Adipose tissue (tissue), 3 donors: Measurements from ENCODE around the gene TOPAZ1. TPM values are rescaled to one million over a fixed set of nuclear protein-coding genes. Genes with fewer than 3 reads are reported as not detected.

Source experiments
- H3K27ac ChIP-seq: one replicate; pipeline ENCODE4 v1.5.1; 2013; ENCODE audit warnings: low read depth, low read length
- WGBS, 3 donors: extraction: QIAGEN DNeasy Blood & Tissue Kit; methylation state at CpG; one replicate each; pipeline ENCODE4 v1.1.7; 2013; 5-methylcytosine and 5-hydroxymethylcytosine counted together
- polyA plus RNA-seq, 3 donors: library from polyadenylated mRNA; stranded (reverse); fragments of 200-250 nt; gene quantifications; one replicate each; pipeline ENCODE4 v1.2.3, GENCODE V29; 2013
- donor health status: healthy with polysubstance abuse.
- donor health status: Bipolar disorder and iron deficiency.
- donor health status: healthy.

TOPAZ1 gene
- polyA plus RNA-seq, 3 donors = not detected

GRCh38 chr3:44237665-44238064 lies 4.0 kb upstream of the TOPAZ1 start:
- 64 to 94% (median 94%) methylated on average over 3 of the region's 3 CpGs for WGBS, 3 donors

GRCh38 chr3:44238889-44239288 lies 2.8 kb upstream of the TOPAZ1 start:
- 42 to 69% (median 68%) methylated on average over 2 of the region's 2 CpGs for whole genome bisulfite sequencing, 3 donors
- no peak overlapping the region for H3K27ac ChIP-seq

More at GRCh38 chr3:44237665-44238064, 4.0 kb upstream of the TOPAZ1 start:
- no peak overlapping the region for H3K27ac ChIP-seq

- no peak overlapping the region for H3K27ac ChIP-seq
- 77 to 79% (median 79%) methylated on average over 1 of the region's 1 CpG for WGBS, 3 donors
Observed at GRCh38 chr3:44240061-44240460, 1.6 kb upstream of the TOPAZ1 start.

- H3K27ac ChIP-seq = no peak overlapping the region
- WGBS, 3 donors = 58 to 90% (median 89%) methylated on average over 3 of the region's 3 CpGs
Observed at GRCh38 chr3:44242721-44243120, 1.0 kb downstream of the TOPAZ1 start.

GRCh38 chr3:44248152-44248551 lies 6.5 kb downstream of the TOPAZ1 start:
- H3K27ac ChIP-seq = no peak overlapping the region
- 66 to 91% (median 75%) methylated on average over 1 of the region's 1 CpG for WGBS, 3 donors

- no peak overlapping the region for H3K27ac ChIP-seq
- 53 to 57% (median 54%) methylated on average over 5 of the region's 5 CpGs for WGBS, 3 donors
Observed at GRCh38 chr3:44252332-44252959, 10.8 kb downstream of the TOPAZ1 start.

GRCh38 chr3:44259404-44259803 lies 17.7 kb downstream of the TOPAZ1 start:
- no peak overlapping the region for H3K27ac ChIP-seq
- 95 to 99% (median 98%) methylated on average over 1 of the region's 1 CpG for WGBS, 3 donors

- H3K27ac ChIP-seq = no peak overlapping the region
Observed at GRCh38 chr3:44264146-44264545, 22.5 kb downstream of the TOPAZ1 start.

GRCh38 chr3:44265815-44266214 lies 24.1 kb downstream of the TOPAZ1 start:
- no peak overlapping the region for H3K27ac ChIP-seq
- 47 to 54% (median 54%) methylated on average over 3 of the region's 3 CpGs for WGBS, 3 donors

More at GRCh38 chr3:44264146-44264545, 22.5 kb downstream of the TOPAZ1 start:
- 83 to 91% (median 89%) methylated on average over 1 of the region's 1 CpG for WGBS, 3 donors

GRCh38 chr3:44272191-44272590 lies 30.5 kb downstream of the TOPAZ1 start:
- no peak overlapping the region for H3K27ac ChIP-seq
- WGBS, 3 donors = 81 to 89% (median 86%) methylated on average over 2 of the region's 2 CpGs

- no peak overlapping the region for H3K27ac ChIP-seq
- WGBS, 3 donors = 73 to 82% (median 74%) methylated on average over 1 of the region's 1 CpG
Observed at GRCh38 chr3:44277925-44278324, 36.2 kb downstream of the TOPAZ1 start.

- WGBS, 3 donors = 87 to 92% (median 89%) methylated on average over 3 of the region's 3 CpGs
- no peak overlapping the region for H3K27ac ChIP-seq
Observed at GRCh38 chr3:44280077-44280476, 38.4 kb downstream of the TOPAZ1 start.

GRCh38 chr3:44280631-44281030 lies 38.9 kb downstream of the TOPAZ1 start:
- no peak overlapping the region for H3K27ac ChIP-seq
- WGBS, 3 donors = 90 to 96% (median 95%) methylated on average over 2 of the region's 2 CpGs

GRCh38 chr3:44284949-44285348 lies 43.3 kb downstream of the TOPAZ1 start:
- 85 to 95% (median 93%) methylated on average over 2 of the region's 2 CpGs for WGBS, 3 donors

GRCh38 chr3:44289882-44290462 lies 48.3 kb downstream of the TOPAZ1 start:
- no peak overlapping the region for H3K27ac ChIP-seq
- 57 to 62% (median 59%) methylated on average over 3 of the region's 3 CpGs for WGBS, 3 donors

More at GRCh38 chr3:44284949-44285348, 43.3 kb downstream of the TOPAZ1 start:
- H3K27ac ChIP-seq = no peak overlapping the region

GRCh38 chr3:44292276-44292675 lies 50.6 kb downstream of the TOPAZ1 start:
- WGBS, 3 donors = 79 to 85% (median 85%) methylated on average over 2 of the region's 2 CpGs
- H3K27ac ChIP-seq = no peak overlapping the region

GRCh38 chr3:44292947-44293346 lies 51.3 kb downstream of the TOPAZ1 start:
- WGBS, 3 donors = 83 to 90% (median 89%) methylated on average over 1 of the region's 1 CpG
- no peak overlapping the region for H3K27ac ChIP-seq

GRCh38 chr3:44297255-44297654 lies 55.6 kb downstream of the TOPAZ1 start:
- no peak overlapping the region for H3K27ac ChIP-seq

- H3K27ac ChIP-seq = no peak overlapping the region
- WGBS, 3 donors = 81 to 92% (median 87%) methylated on average over 3 of the region's 3 CpGs
Observed at GRCh38 chr3:44301746-44302145, 60.1 kb downstream of the TOPAZ1 start.

GRCh38 chr3:44309500-44309899 lies 67.8 kb downstream of the TOPAZ1 start:
- H3K27ac ChIP-seq = no peak overlapping the region
